CD4-positive, CD25-positive, alpha-beta regulatory T cell (primary cell): ENCODE measurements around the gene PHACTR3. TPM values are rescaled to one million over a fixed set of nuclear protein-coding genes. Genes with fewer than 3 reads are reported as not detected.

Experiments
- ATAC-seq, 2 donors: fragments of 150-1000 bp; cut with Tn5 transposase; one replicate each; pipeline ENCODE4 v1.10.0; 2021; ENCODE audit warnings: low read depth in 2 of 2, moderate number of reproducible peaks in 2 of 2, moderate library complexity in 1 of 2
- DNase-seq, 3 donors: peaks; one replicate each; pipeline versions ENCODE4 v3.0.0 to v3.0.0-alpha.2; 2012 to 2022; ENCODE audit warnings: mixed read lengths in 1 of 3
- H3K27ac ChIP-seq: one replicate; pipeline ENCODE4 v1.7.0; 2013; ENCODE audit warnings: mild to moderate bottlenecking, low read length; ENCODE audit not compliant: insufficient read depth, poor library complexity, severe bottlenecking
- H3K27me3 ChIP-seq: one replicate; pipeline ENCODE4 v1.7.0; 2013; ENCODE audit warnings: low read length; ENCODE audit not compliant: control insufficient read depth, insufficient read depth
- H3K36me3 ChIP-seq: one replicate; pipeline ENCODE4 v1.7.0; 2013; ENCODE audit warnings: mild to moderate bottlenecking, low read length, moderate library complexity; ENCODE audit not compliant: control insufficient read depth, insufficient read depth
- H3K4me1 ChIP-seq: 2 replicates; pipeline ENCODE4 v1.7.0; 2013; ENCODE audit warnings: mild to moderate bottlenecking, low read length; ENCODE audit not compliant: insufficient read depth, control insufficient read depth, poor library complexity, severe bottlenecking
- H3K4me3 ChIP-seq: one replicate; pipeline ENCODE4 v1.7.0; 2013; ENCODE audit warnings: low read depth, mild to moderate bottlenecking, low read length, moderate library complexity
- H3K9me3 ChIP-seq, 2 experiments: 1 replicate in 1 of 2; 2 replicates in 1 of 2; pipeline ENCODE4 v1.7.0; 2013; ENCODE audit warnings: low read length in 2 of 2, mild to moderate bottlenecking in 1 of 2, moderate library complexity in 1 of 2; ENCODE audit not compliant: control insufficient read depth in 2 of 2
- H3K27ac Mint-ChIP-seq, 3 donors: one replicate each; pipeline ENCODE4 v1.8.0; 2020 to 2022; ENCODE audit warnings: mild to moderate bottlenecking in 3 of 3, mixed read lengths in 3 of 3, moderate library complexity in 2 of 3
- H3K27me3 Mint-ChIP-seq: one replicate; pipeline ENCODE4 v1.8.0; 2022; ENCODE audit warnings: mild to moderate bottlenecking, mixed read lengths
- H3K36me3 Mint-ChIP-seq: one replicate; pipeline ENCODE4 v1.8.0; 2020; ENCODE audit warnings: mixed read lengths
- H3K4me1 Mint-ChIP-seq, 4 donors: one replicate each; pipeline ENCODE4 v1.8.0; 2020 to 2022; ENCODE audit warnings: mixed read lengths in 4 of 4, mild to moderate bottlenecking in 1 of 4
- H3K4me3 Mint-ChIP-seq, 4 donors: one replicate each; pipeline ENCODE4 v1.8.0; 2020 to 2022; ENCODE audit warnings: mild to moderate bottlenecking in 4 of 4, mixed read lengths in 4 of 4, moderate library complexity in 3 of 4
- H3K9me3 Mint-ChIP-seq, 7 donors: one replicate each; pipeline ENCODE4 v1.8.0; 2020 to 2022; ENCODE audit warnings: mixed read lengths in 7 of 7, mild to moderate bottlenecking in 3 of 7, moderate library complexity in 2 of 7
- polyA plus RNA-seq, 4 donors: library from polyadenylated mRNA; unstranded; fragments of 300-500 nt; fragmentation: Illumina TruSeq; gene quantifications; one replicate each; pipeline ENCODE4 v1.2.3, GENCODE V29; 2021
- total RNA-seq: library from RNA; stranded (reverse); gene quantifications from one replicate; pipeline ENCODE4 v1.2.3, GENCODE V29; 2022

Gene PHACTR3
- total and polyA plus RNA-seq, 5 donors from 2014 or later = not detected

- H3K4me3 Mint-ChIP-seq = no peak overlapping the region
- H3K27ac ChIP-seq = no peak overlapping the region
- no peak for ATAC-seq
- H3K4me1 Mint-ChIP-seq = no peaks in the 10 kb centered on the region
- no peaks in the 10 kb centered on the region for H3K27me3 Mint-ChIP-seq
- H3K36me3 Mint-ChIP-seq = no peaks in the 10 kb centered on the region
- no peaks in the 10 kb centered on the region for H3K27me3 ChIP-seq
- no peaks in the 10 kb centered on the region for H3K9me3 ChIP-seq
- H3K9me3 Mint-ChIP-seq = peaks cover 0 to 2% (median 0%) of the 10 kb centered on the region in 7 donors
- no peaks in the 10 kb centered on the region for H3K36me3 ChIP-seq
- H3K4me3 ChIP-seq = no peak overlapping the region
- H3K27ac Mint-ChIP-seq = no peak overlapping the region
- DNase-seq = no peak
- H3K4me1 ChIP-seq = no peaks in the 10 kb centered on the region
These were observed 40.2 kb upstream of the PHACTR3 start for GRCh38 chr20:59564171-59564570.

GRCh38 chr20:59564943-59565342 is 39.4 kb upstream of the PHACTR3 start:
- Mint-ChIP-seq H3K9me3 (peaks cover 0 to 2% (median 0%) of the 10 kb centered on the region in 7 donors), H3K27me3 (no peaks in the 10 kb centered on the region), H3K4me3 (no peak overlapping the region), H3K4me1 (no peaks in the 10 kb centered on the region), H3K36me3 (no peaks in the 10 kb centered on the region), H3K27ac (no peak overlapping the region)
- ATAC-seq = no peak
- H3K4me1 ChIP-seq = no peaks in the 10 kb centered on the region
- DNase-seq = no peak
- H3K36me3 ChIP-seq = no peaks in the 10 kb centered on the region
- no peaks in the 10 kb centered on the region for H3K9me3 ChIP-seq
- no peak overlapping the region for H3K27ac ChIP-seq
- H3K27me3 ChIP-seq = no peaks in the 10 kb centered on the region
- H3K4me3 ChIP-seq = no peak overlapping the region

GRCh38 chr20:59565768-59566461 is 38.4 kb upstream of the PHACTR3 start:
- Histone ChIP-seq H3K27me3 (no peaks in the 10 kb centered on the region), H3K4me3 (no peak overlapping the region), H3K36me3 (no peaks in the 10 kb centered on the region), H3K9me3 (no peaks in the 10 kb centered on the region), H3K27ac (no peak overlapping the region), H3K4me1 (no peaks in the 10 kb centered on the region)
- Mint-ChIP-seq H3K9me3 (peaks cover 0 to 2% (median 0%) of the 10 kb centered on the region in 7 donors), H3K4me1 (no peaks in the 10 kb centered on the region), H3K27ac (no peak overlapping the region), H3K4me3 (no peak overlapping the region), H3K36me3 (no peaks in the 10 kb centered on the region), H3K27me3 (no peaks in the 10 kb centered on the region)
- ATAC-seq = no peak
- no peak for DNase-seq

DNA sequence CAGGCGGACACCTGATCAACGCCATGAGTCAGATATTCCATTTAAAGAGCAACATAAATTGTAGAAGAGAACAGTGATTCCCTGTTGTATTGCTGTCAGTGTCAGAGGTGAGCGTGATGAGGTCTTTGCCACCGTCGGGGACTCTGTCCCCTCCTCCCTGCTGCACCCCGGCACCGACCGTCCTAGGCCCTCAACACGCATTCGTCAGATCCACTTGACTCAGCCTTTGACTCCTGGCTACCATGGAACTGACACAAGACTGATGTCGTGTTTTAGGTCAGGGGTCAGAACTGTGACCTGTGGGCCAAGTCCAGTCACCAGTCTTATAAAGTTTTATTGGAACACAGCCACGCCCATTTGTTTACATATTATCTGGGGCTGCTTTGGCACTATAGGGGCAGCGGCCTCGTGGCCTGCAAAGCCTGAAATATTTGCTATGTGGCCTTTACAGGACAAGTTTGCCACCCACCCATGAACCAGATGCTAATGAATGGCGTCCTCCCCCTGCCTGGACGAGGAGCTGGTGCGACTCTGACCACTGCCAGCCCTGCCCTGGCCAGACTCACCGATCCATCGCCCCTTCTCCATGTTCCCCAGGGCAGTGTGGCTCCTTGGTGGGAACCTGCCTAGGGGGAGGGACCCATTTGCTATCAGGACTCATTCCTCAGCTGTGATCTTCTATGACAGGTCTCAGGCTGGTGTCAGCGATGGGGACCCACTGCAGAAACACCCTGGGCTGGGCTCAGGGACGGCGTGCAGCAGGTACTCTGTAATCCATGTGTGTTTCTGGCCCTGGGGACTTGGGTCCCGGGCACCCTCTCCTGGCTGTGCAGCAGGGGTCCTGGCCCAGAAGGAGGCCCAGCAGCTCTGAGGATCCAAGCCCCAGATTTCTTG is 37.5 kb upstream of the PHACTR3 start:
- DNase-seq (no peak), ATAC-seq (no peak)
- Mint-ChIP-seq H3K9me3 (peaks cover 0 to 2% (median 0%) of the 10 kb centered on the region in 7 donors), H3K27me3 (no peaks in the 10 kb centered on the region), H3K36me3 (no peaks in the 10 kb centered on the region), H3K4me3 (no peak overlapping the region), H3K4me1 (peaks cover 0 to 3% (median under 1%) of the 10 kb centered on the region in 4 donors), H3K27ac (no peak overlapping the region)
- H3K4me3 ChIP-seq = no peak overlapping the region
- peaks cover 3% of the 10 kb centered on the region for H3K4me1 ChIP-seq
- no peak overlapping the region for H3K27ac ChIP-seq
- no peaks in the 10 kb centered on the region for H3K9me3 ChIP-seq
- no peaks in the 10 kb centered on the region for H3K27me3 ChIP-seq
- no peaks in the 10 kb centered on the region for H3K36me3 ChIP-seq

GRCh38 chr20:59567585-59568508 is 36.5 kb upstream of the PHACTR3 start:
- H3K4me1 ChIP-seq = peaks cover 4% of the 10 kb centered on the region
- no peak for DNase-seq
- no peaks in the 10 kb centered on the region for H3K9me3 ChIP-seq
- ATAC-seq = no peak
- no peaks in the 10 kb centered on the region for H3K36me3 ChIP-seq
- H3K27me3 Mint-ChIP-seq = peaks cover under 1% of the 10 kb centered on the region
- H3K4me1 Mint-ChIP-seq = peaks cover 0 to 6% (median under 1%) of the 10 kb centered on the region in 4 donors
- peaks cover 0 to 2% (median 0%) of the 10 kb centered on the region in 7 donors for H3K9me3 Mint-ChIP-seq
- H3K27ac Mint-ChIP-seq = no peak overlapping the region
- no peak overlapping the region for H3K4me3 ChIP-seq
- H3K27ac ChIP-seq = no peak overlapping the region
- no peaks in the 10 kb centered on the region for H3K36me3 Mint-ChIP-seq
- H3K27me3 ChIP-seq = no peaks in the 10 kb centered on the region
- H3K4me3 Mint-ChIP-seq = no peak overlapping the region

- H3K27me3 ChIP-seq = no peaks in the 10 kb centered on the region
- ATAC-seq = no peak
- H3K9me3 ChIP-seq = no peaks in the 10 kb centered on the region
- no peaks in the 10 kb centered on the region for H3K36me3 ChIP-seq
- Mint-ChIP-seq H3K27ac (no peak overlapping the region), H3K9me3 (peaks cover 0 to 3% (median 0%) of the 10 kb centered on the region in 7 donors), H3K27me3 (peaks cover 4% of the 10 kb centered on the region), H3K36me3 (no peaks in the 10 kb centered on the region), H3K4me1 (peaks cover 0 to 7% (median 4%) of the 10 kb centered on the region in 4 donors), H3K4me3 (no peak overlapping the region)
- peaks cover 4% of the 10 kb centered on the region for H3K4me1 ChIP-seq
- H3K4me3 ChIP-seq = no peak overlapping the region
- H3K27ac ChIP-seq = no peak overlapping the region
- DNase-seq = no peak
These were observed 35.8 kb upstream of the PHACTR3 start for GRCh38 chr20:59568509-59569024.

DNA sequence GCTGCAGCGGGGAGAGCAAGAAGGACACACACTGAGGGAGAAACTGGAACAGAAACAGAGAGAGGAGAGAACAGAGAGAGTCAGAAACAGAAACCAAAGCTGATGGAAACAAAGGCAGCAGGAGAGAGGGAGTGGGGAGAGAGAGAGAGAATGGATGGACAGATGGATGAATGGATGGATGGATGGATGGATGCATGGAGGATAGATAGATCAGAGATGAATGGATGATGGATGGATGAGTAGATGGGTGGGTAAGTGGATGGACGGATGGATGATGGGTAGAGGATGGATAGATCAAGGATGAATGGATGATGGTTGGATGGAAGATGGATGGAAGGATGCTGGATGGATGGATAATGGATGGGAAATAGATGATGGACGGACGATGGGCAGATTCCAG is 35.0 kb upstream of the PHACTR3 start:
- Mint-ChIP-seq H3K27me3 (peaks cover 4% of the 10 kb centered on the region), H3K27ac (no peak overlapping the region), H3K9me3 (peaks cover 0 to 3% (median 0%) of the 10 kb centered on the region in 7 donors), H3K4me3 (no peak overlapping the region), H3K4me1 (peaks cover 0 to 7% (median 4%) of the 10 kb centered on the region in 4 donors), H3K36me3 (no peaks in the 10 kb centered on the region)
- no peak overlapping the region for H3K4me3 ChIP-seq
- no peak overlapping the region for H3K27ac ChIP-seq
- DNase-seq (no peak), ATAC-seq (no peak)
- H3K4me1 ChIP-seq = peaks cover 4% of the 10 kb centered on the region
- H3K9me3 ChIP-seq = no peaks in the 10 kb centered on the region
- H3K27me3 ChIP-seq = no peaks in the 10 kb centered on the region
- H3K36me3 ChIP-seq = no peaks in the 10 kb centered on the region
